Mesothelial cell of epicardium (in vitro differentiated cells): Measurements from ENCODE around the gene ULK1. TPM values are rescaled to one million over a fixed set of nuclear protein-coding genes. Genes with fewer than 3 reads are reported as not detected.

Experiments used
- DNase-seq, 2 experiments: peaks; one replicate each; pipeline ENCODE4 v3.0.0; 2021; ENCODE audit warnings: low spot score in 2 of 2; ENCODE audit not compliant: unreplicated experiment in 2 of 2
- H3K27ac Mint-ChIP-seq: 2 replicates; pipeline ENCODE4 v1.8.0; 2021; ENCODE audit warnings: mixed read lengths
- H3K27me3 Mint-ChIP-seq: 2 replicates; pipeline ENCODE4 v1.8.0; 2021; ENCODE audit warnings: low read depth, mixed read lengths
- H3K36me3 Mint-ChIP-seq: 2 replicates; pipeline ENCODE4 v1.8.0; 2021; ENCODE audit warnings: mixed read lengths
- H3K4me1 Mint-ChIP-seq: 2 replicates; pipeline ENCODE4 v1.8.0; 2021; ENCODE audit warnings: mixed read lengths
- H3K4me3 Mint-ChIP-seq: 2 replicates; pipeline ENCODE4 v1.8.0; 2021; ENCODE audit warnings: mild to moderate bottlenecking, moderate library complexity, mixed read lengths
- H3K9me3 Mint-ChIP-seq: 2 replicates; pipeline ENCODE4 v1.8.0; 2021; ENCODE audit warnings: mixed read lengths
- total RNA-seq: library from RNA; stranded (reverse); gene quantifications from 3 replicates; pipeline ENCODE4 v1.2.1, GENCODE V29; 2021
- TF ChIP-seq, protein P1 (sequence below): fragments of 200-600 bp; sonication (generic); IDR thresholded peaks from one replicate; pipeline ENCODE4 v1.5.0; 2021; ENCODE audit warnings: antibody characterized with exemption; ENCODE audit not compliant: unreplicated experiment

Gene ULK1
- total RNA-seq, 1 donor from 2014 or later = 104 TPM

GRCh38 chr12:131903270-131904255 lies 9.1 kb downstream of the ULK1 start:
- H3K9me3 Mint-ChIP-seq = no peaks in the 10 kb centered on the region
- H3K36me3 Mint-ChIP-seq = no peaks in the 10 kb centered on the region
- H3K27me3 Mint-ChIP-seq = no peaks in the 10 kb centered on the region
- H3K27ac Mint-ChIP-seq = no peak overlapping the region
- TF ChIP-seq, protein P1, sequence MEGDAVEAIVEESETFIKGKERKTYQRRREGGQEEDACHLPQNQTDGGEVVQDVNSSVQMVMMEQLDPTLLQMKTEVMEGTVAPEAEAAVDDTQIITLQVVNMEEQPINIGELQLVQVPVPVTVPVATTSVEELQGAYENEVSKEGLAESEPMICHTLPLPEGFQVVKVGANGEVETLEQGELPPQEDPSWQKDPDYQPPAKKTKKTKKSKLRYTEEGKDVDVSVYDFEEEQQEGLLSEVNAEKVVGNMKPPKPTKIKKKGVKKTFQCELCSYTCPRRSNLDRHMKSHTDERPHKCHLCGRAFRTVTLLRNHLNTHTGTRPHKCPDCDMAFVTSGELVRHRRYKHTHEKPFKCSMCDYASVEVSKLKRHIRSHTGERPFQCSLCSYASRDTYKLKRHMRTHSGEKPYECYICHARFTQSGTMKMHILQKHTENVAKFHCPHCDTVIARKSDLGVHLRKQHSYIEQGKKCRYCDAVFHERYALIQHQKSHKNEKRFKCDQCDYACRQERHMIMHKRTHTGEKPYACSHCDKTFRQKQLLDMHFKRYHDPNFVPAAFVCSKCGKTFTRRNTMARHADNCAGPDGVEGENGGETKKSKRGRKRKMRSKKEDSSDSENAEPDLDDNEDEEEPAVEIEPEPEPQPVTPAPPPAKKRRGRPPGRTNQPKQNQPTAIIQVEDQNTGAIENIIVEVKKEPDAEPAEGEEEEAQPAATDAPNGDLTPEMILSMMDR = no peak
- no peak overlapping the region for H3K4me3 Mint-ChIP-seq
- no peaks in the 10 kb centered on the region for H3K4me1 Mint-ChIP-seq
- no peak for DNase-seq

GRCh38 chr12:131904346-131904745 lies 9.9 kb downstream of the ULK1 start:
- no peaks in the 10 kb centered on the region for H3K9me3 Mint-ChIP-seq
- no peak overlapping the region for H3K27ac Mint-ChIP-seq
- H3K4me1 Mint-ChIP-seq = no peaks in the 10 kb centered on the region
- no peaks in the 10 kb centered on the region for H3K27me3 Mint-ChIP-seq
- DNase-seq = no peak
- H3K36me3 Mint-ChIP-seq = peaks cover 2% of the 10 kb centered on the region
- H3K4me3 Mint-ChIP-seq = no peak overlapping the region
- TF ChIP-seq, protein P1 = no peak

- TF ChIP-seq, protein P1 = no peak
- Mint-ChIP-seq H3K4me3 (no peak overlapping the region), H3K36me3 (peaks cover 2% of the 10 kb centered on the region), H3K4me1 (no peaks in the 10 kb centered on the region), H3K27me3 (no peaks in the 10 kb centered on the region), H3K27ac (no peak overlapping the region), H3K9me3 (no peaks in the 10 kb centered on the region)
- no peak for DNase-seq
These were observed 10.7 kb downstream of the ULK1 start for GRCh38 chr12:131905081-131905629.

DNA sequence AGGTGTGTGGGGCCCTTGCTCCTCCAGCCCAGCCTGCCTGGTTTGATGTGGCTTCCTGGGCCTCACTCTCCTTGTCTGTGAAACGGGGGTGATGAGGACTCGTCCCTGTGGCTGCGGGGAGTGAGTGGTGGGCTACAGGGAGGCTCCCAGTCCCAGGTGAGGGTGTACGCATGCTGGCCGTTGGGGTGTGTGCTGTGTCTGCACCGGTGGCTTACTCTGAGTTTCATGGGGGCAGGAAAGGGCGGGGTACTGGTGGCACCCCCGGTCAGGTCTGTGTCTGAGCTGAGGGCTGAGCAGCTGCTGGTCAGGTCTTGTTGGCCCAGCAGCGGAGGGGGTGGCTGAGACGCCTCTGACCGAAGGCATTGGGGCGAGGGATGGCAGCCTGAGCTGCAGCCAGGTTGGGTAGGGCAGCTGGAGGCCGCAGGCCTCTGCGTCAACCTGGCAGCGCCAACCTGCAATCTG lies 11.2 kb downstream of the ULK1 start:
- DNase-seq = no peak
- TF ChIP-seq, protein P1 = no peak
- no peak overlapping the region for H3K27ac Mint-ChIP-seq
- H3K36me3 Mint-ChIP-seq = peaks cover 2% of the 10 kb centered on the region
- no peaks in the 10 kb centered on the region for H3K4me1 Mint-ChIP-seq
- H3K27me3 Mint-ChIP-seq = no peaks in the 10 kb centered on the region
- no peaks in the 10 kb centered on the region for H3K9me3 Mint-ChIP-seq
- no peak overlapping the region for H3K4me3 Mint-ChIP-seq

GRCh38 chr12:131907379-131908091 lies 13.1 kb downstream of the ULK1 start:
- Mint-ChIP-seq H3K4me3 (no peak overlapping the region), H3K27me3 (no peaks in the 10 kb centered on the region), H3K36me3 (peaks cover 5% of the 10 kb centered on the region), H3K9me3 (no peaks in the 10 kb centered on the region), H3K27ac (no peak overlapping the region), H3K4me1 (no peaks in the 10 kb centered on the region)
- DNase-seq = no peak
- TF ChIP-seq, protein P1 = no peak
